NCI-H345 treated with DMSO at 0.1 percent for 48 hours (cell line): ENCODE results near the gene SLCO3A1.

Experiments
- DNase-seq: peaks from one replicate; lab custom pipeline; 2025; ENCODE audit not compliant: unreplicated experiment; lab: John Stamatoyannopoulos, UW

The SLCO3A1 gene

DNA sequence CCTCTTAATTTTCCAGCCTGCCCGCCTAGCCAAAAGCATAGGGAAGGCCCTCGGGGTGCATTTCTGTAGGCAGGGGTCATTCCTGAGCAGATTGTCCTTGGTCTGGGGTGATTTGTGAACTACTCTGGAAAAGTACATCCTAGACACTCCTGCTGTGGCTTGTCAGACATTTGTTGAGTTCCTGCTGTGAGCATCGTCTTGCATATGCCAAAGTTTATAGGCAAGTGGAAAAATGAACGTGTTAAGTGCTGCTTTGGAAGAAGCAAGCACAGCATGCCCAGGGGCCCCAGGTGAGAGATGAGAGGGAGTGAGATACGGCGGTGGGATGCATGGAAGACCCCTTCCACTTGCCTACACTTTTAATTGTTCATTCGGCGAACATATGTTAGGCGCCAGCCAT, 302.4 kb downstream of the SLCO3A1 start:
- no peak for DNase-seq

DNA sequence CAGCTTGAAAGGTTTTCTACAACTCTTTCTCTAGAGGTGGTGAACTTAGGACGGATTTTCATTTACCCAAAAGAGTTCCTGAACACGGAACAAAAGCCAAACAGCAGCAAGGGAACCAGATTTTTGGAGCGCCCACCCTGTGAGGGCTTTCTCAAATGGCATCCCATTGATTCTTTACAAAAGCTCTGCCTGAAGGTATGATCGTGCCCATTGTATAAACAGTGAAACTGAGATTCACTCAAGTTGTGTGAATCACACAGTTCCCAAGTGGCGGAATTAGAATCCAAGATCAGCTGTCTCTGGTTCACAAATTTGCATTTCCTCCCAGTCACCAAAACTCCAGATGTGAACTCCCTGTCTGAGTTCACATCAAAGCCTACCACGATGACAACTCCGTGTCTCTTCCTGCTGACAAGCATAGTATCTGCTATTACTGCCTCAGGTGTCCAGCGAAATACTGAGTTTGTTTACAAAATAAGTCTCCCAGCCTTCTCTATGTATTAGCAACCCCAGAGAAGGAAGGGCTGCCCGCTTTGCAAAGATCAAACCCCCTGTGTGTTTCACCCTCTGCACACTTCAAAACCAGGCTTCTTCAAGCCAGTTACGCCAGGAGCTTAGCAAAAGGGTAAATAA, 304.3 kb downstream of the SLCO3A1 start:
- DNase-seq = no peak

DNA sequence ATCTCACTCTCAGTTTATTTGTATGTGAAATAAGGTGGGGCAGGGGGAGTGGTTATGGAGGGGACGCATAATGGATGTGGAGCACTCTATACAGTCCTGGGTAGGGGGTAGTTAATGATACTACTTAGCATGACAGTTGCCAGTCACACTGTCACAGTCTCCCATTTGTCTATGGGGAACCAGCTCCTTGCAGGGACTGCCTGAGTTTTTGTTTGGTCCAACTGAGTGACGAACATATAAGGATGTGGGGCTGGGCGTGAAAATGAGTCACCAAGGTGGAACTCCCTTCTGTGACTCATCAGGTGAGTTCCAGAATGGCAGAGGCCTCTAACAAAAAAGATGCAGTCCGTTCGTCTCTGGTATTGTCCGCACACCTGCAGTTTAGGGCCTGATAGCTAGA, 304.9 kb downstream of the SLCO3A1 start:
- DNase-seq = no peak

DNA sequence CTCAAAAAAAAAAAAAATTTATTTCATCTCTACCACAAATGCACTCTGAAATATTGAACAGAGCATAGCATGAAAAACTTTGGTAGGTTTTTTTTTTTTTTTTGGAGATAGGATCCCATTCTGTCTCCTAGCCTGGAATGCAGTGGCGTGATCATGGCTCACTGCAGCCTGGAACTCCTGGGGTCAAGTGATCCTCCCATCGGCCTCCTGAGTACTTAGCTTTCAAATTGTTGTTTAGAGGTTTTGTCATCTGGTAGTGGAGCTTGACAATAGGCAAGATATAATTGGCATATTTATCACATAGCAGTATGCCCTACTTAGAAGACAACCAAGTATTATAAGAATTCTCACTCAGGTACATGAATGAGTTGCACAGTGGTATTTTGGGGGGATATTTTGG, 306.0 kb downstream of the SLCO3A1 start:
- DNase-seq = no peak

DNA sequence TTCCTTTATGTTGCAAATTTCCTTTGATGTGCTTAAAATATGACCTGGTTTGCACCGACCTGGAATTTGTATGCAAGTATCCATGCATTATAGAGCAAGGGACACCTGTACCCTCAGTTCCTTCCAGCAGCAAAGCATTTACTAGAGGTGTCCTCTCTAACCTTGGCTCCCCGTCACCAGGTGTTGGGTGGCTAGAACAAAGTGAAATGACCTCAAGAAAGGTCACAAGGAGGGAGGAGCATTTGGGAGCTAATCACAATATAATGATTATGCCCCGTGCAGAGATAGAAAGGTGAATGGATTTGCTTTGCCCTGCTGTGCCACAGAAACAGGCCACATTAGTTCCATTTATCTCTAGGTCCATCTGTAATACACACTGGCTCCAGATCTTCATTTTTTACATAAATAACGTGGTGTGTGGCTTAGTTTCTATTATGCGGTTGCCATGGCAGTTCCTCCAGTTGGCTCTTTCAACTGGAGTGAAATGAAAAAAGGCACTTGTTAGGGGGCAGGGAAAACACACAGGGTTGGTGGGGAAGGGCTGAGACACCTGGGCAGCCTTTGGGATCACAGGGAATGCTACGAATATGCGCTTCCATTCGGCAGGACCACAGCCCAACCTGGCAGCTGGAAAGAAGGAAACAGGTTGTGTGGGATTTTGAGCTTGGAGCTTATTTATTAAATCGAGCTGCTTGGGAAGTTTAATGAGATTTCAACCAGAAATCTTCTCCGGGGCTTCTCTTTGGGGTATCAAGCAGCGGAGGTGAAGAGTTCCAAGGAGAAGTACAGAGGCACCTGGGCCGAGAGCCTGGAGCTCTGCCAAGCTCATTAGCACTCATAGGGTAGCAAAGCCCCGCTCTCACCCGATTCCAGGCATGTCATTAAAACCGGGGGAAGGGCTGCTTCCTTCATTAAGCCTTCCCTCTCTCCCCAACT, 306.7 kb downstream of the SLCO3A1 start:
- DNase-seq = no peak

DNA sequence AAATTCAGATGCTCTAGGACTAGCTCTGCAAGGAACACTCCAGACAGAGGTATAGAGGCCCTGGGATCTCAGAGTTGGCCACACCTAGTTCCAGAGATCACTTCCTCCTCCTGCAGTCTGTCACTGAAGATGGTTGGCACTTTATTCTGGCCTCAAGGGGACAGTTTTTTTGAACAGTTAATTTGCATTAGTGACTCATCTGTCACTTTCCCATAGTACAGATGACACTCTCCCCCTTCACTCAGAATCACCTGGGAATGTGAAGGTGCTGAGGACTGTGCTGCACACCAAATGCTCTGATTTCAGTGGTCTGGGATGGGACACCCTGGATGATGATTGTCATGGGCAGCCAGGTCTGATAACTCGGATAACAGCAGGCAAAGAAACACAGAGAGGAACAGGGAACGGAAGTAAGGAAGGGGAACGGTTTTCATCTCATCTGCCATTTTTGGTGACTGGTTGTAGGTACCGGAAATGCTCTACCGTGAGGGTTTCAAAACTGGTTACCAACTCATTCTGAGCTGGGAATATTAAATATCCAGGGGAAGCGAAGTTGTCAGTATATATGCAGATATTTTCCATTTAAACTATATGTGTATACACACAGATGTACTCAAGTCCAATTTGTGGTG, 307.6 kb downstream of the SLCO3A1 start:
- no peak for DNase-seq

DNA sequence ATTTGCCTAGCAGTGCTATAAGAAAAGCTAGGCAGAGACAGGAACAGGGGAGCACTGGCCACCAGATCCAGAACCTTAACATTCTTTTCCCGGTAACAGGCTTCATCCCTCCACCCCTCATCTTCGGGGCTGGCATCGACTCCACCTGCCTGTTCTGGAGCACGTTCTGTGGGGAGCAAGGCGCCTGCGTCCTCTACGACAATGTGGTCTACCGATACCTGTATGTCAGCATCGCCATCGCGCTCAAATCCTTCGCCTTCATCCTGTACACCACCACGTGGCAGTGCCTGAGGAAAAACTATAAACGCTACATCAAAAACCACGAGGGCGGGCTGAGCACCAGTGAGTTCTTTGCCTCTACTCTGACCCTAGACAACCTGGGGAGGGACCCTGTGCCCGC, 309.1 kb downstream of the SLCO3A1 start:
- DNase-seq = no peak

DNA sequence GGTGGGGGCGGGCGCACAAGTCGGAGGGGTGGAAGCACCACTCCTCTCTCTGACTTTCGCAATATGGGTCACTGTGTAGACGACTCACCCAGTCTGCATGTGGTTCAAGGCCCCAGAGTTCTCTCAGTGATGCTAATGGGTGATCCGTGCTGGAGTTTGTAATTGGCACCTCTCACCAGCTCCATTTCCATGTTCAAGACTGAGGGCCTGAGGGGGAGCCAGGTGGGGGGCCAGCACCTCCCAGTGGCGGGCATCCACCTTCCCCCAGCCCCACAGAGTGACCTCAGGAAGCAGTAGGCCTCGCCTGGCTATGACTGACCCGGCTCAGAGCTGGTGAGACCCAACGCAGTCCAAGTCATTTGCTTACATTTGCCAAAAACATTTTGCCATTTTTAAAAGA, 310.1 kb downstream of the SLCO3A1 start:
- DNase-seq = no peak

DNA sequence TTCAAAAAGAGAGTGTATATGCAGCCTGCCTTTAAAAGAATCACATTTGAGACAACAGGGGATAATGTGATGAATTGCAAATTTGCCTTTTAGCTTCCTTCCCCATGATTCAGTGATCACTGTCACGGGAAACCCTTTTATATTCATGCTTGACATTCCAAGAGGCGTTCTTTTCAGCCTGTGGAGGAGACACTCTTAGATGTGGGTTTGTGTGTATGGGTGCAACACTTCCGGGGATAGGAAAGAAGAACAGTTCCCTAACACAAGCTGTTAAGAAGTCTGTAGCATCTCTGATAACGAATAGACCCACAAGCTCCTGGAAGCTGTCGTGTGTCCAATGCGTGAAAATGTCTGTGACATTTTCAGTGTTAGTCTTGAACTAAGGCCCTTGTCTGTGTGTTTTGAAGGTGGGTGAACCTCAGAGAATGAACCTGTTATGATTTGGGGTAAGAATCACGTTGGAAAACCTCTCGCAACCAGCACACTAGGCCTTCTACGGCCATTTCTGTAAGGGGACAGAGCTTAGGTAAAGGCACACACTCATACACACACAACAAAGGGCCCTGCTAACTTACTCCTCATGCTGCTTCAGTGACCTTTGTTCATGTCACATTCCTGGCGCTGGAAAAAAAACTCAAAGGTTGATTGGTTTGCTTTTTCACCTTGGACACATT, 311.0 kb downstream of the SLCO3A1 start:
- DNase-seq = no peak

DNA sequence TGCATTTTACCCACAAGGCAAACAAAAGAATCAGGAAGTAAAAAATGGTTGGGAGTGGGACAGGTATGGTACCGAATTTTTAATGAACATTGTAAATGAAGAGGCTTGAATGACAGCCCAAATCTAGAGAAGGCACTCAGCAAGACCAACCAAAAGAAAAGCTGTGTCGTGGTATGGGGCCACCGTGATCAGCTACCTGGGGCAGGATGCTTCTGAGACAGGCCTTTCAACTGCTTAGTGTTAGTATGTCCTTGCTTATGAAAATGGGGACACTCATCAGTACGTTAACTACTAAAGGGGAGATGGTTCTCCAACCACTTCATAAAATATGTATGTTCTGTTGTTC, 311.5 kb downstream of the SLCO3A1 start:
- DNase-seq = no peak

DNA sequence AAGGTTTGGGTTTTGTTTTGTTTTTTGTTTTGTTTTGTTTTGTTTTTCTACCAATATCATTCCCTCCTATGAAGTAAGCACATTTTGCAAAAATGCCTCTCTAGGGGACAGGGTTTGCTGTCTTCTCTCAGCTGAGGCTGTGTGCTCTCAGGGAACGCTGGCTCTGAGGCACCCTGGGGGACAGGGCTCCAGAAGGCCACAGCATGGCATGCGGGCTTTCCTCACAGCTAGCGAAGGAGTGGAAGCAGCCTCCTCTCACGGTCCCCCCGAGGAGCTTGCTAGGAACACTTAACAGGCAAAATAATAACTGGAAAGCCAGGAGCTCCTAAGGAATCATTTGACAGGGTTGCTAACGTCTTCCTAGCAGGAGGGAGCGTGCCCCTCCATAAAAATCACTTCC, 312.5 kb downstream of the SLCO3A1 start:
- DNase-seq = no peak

DNA sequence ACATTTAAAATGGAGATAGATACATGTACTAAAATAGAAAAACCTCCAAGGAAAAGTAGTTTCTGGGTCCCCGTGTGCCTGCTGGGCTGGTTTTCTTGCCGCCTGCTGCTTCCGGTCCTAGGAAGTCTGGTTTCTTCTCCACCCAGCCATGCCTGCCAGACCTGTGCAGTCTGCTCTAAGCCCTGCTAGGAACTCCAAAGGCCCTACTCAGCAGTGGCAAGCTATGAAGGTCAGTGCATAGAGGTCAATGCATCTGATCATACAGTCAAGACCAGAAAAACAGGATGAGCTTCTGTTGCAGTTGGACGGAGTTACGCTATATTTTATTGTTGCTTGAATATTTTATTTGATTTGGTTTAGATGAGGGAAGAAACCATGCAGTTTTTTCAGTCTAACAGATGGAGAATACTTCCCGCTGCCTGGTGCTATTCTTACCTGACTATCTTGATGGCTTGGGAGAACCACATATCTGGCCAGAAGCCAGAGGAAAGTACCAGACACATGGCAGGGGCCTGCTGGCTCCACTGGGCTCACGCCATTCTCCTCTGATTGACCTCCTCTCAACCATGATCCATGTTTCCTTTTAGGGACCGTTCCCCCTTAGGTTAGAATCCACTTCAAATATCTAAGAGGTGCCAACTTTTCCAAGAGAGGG, 313.4 kb downstream of the SLCO3A1 start:
- DNase-seq = no peak

DNA sequence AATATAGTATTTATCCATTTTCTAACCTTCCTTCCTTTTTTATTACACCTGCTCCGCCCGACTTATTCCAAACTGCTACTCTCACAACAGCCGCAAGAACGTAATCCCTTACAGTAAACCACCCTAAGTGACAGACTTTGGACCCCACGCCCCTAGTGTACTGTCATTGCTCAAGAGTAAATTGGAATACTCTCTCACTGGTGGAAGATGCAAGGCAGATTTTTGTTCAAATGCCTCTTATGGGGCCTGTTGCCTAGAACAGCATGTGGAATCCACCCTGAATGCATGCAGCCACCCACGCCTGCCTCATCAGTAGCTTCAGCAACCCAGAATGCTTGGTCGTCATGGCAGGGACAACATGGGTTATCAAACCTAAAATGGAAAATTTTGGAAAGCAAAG, 313.9 kb downstream of the SLCO3A1 start:
- no peak for DNase-seq

DNA sequence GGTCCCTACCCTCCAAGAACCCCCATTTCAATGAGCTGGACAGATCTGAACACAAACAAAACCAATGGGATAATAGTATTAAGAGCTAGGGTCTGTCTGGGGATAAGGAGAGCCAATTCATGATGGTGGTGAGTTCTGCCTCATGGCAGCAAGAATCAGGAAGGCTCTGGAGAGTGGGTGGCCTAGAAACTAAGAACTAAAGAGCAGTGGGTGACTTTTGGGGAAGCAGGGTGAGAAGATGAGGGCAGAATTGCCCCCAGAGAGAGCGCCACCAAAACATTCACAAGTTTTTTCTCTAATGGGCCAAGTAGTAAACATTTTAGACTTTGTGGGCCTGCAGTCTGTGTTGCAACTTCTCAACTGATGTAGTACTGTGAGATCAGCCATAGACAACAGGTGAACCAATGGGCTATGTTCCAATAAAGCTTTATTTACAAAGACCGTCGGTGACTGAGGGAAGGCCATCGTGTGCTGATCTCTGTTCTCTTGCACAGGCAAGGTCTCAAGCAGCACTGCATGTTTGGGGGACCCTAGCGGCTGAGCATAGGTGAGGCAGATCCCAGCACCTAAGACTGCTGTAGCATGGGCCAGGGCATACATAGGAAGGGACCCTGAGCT, 314.7 kb downstream of the SLCO3A1 start:
- no peak for DNase-seq

DNA sequence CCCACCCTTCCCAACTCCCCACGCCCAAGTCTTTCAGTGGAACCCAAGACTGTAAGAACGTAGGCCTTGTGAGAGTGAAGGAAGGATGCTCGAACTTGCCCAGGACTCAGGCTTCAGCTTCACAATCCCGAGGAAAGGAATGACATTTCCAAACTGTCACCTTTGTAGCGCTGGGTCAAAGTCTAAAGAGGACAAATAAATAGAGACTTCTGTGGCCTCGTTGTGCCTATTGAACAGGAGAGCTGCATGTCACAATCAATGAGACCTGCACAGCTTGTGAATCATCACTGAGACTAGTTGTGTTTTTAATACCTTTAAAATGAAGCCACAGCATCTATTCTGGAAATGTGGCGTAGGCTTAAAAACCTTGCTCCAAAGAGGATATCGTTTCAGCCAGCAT, 317.4 kb downstream of the SLCO3A1 start:
- DNase-seq = no peak

DNA sequence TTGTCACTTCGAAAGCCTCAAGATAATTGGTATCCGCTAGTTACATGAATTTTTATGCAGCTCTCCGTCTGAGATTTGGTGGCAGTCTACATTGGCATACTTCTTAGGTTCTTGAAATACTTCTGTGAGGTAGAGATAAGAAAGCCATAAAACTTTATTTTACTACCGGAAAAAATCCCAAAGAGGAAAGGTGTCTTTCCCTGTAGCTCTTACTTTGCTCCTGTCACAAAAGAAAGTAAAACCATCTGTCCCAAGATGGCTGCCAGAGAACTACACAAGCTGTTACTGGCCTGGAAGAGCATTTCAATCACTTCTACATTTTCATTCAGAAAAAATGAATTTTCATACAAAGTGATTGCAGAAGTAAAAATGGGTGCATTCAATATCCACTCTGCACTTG, 325.4 kb downstream of the SLCO3A1 start:
- no peak for DNase-seq

DNA sequence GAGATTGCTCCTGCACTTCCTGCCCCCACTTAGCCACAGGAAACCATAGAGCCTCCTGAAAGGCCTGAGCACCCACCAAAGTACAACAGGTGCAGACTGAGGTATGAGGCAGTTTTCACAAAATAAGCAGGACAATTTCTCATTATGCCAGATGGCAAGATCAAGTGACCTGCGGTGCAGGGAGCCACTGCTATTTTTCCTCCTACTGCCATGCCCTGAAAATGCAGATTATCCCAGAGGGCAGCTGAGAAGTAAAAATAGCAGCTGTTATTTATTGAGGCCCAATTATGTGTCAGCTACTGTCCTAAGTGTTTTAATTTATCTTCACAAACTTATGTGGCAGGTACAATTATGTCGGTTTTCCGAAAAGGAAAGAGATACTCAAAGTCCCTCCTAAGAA, 330.6 kb downstream of the SLCO3A1 start:
- DNase-seq = no peak

DNA sequence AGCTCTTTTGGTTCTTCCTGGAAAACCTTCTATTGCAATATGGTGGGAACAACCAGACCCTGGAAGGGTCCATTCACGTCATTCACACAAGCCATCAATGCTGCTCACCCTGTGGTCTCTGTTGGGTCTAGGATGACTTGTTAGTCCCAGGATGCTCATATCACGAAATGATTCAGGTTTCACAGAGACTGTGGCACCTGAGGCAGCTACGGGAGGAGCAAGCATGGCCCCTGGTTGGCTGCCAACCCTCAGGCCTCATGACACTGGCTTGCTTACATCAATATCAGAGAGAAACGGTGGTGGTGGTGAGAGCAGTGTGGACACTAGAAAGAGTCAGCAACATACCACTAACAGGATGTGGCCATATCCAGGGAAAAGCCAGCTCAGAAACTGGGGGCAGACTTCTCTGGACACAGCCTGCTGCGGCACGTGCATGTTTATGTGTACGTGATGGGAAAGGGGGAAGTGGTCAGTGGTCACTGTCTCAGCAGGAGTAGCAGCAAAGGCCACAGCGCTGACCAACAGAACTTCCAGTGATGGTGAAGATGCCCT, 331.2 kb downstream of the SLCO3A1 start:
- DNase-seq = no peak

DNA sequence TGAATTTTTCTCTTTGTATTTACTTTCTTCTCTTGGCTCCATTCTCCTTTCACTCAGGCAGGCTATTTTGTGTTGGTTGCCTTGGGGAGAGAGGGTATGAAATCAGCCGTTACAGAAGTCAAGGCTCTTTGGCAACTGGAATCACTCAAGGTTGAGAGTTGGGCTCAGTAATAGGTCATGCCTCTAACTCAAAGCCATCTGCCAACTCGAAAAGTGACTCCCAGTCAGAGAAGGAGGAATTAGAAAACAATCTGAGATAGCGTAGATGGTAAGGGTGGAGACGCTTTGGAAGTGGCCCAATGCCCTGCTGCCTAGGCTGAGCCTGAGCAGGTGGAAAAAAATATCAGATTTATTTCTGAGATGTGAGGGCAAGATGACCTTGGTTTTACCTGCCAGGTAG, 334.5 kb downstream of the SLCO3A1 start:
- no peak for DNase-seq

DNA sequence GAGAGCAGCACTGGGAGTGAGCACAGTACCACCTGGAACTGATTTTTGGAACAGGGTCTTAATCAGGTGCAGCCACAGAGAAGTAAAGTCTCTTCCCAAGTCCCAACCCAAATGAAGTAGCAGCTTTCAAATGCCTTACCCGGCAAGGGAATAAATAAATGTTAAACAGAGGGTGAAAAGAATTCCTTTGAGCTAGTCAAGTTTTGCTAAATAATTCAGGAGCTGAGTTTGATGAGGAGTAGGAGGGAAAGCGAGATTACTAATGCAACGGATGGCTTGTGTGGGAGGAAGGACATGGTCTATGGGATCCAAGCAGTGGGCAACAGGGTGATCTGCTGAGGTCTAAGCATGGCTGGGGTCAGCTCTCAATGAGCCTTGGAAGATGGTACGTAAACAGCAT, 335.7 kb downstream of the SLCO3A1 start:
- DNase-seq = no peak
